HG03565 (cell line): ENCODE data around the gene IRF2.

Experiments used
- ATAC-seq: cut with Tn5 transposase; IDR thresholded peaks from one replicate; pipeline ENCODE4 v1.9.1; 2021; ENCODE audit warnings: mild to moderate bottlenecking, moderate library complexity; ENCODE audit not compliant: unreplicated experiment

IRF2 gene

DNA sequence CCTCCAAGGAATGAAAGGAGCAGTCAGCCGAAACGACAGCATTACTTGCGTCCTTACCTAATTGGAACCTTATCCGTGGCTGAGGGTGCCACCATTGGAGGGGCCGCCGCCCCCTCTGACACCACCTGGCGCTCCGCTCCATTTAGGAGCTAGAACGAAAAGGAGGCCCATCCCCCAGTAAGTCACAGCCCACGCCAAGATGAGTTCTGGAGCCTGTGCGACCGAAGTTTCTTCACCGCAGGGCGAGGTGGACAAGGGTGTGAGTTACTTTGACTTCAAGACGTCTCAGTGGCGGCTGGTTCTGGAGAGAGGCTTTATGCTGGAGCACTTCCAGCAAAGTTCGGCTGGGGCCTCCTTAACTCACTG, 729 bp upstream of the IRF2 start:
- no peak for ATAC-seq

DNA sequence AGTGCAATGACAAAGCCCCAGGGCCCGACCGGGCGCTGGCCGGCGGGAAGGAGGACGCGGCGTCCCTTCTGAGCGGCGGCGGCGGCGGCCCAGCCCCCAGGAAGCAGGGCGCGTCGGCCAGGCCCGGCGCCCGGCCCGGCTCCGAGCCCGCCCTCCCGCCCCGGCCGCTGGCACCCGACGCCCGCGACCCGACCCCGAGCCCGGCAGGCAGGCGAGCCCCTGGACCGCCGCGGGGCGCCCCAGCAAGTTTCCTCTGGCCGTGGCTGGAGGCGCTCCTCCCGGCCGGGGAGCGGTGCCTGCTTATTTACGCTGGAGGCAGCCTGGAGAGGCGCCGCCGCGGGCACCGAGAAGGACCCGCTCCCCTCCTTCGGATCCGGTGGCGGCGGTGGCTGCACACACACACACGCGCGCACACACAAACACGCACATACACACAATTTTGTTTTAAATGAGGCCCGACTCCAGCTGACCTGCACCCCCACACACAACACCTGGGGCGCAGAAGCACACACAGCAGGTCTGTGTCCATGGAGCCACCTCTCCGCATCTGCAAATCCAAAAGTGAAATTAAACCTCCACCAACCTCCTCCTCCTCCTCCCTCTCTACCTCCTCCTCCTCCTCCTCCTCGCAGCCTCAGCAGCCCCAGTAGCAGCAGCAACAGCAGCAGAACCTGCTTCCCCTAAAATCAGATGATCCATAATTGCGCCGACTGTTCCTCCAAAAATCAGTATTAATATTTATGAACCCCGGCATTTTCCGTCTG, 669 bp downstream of the IRF2 start:
- no peak for ATAC-seq

DNA sequence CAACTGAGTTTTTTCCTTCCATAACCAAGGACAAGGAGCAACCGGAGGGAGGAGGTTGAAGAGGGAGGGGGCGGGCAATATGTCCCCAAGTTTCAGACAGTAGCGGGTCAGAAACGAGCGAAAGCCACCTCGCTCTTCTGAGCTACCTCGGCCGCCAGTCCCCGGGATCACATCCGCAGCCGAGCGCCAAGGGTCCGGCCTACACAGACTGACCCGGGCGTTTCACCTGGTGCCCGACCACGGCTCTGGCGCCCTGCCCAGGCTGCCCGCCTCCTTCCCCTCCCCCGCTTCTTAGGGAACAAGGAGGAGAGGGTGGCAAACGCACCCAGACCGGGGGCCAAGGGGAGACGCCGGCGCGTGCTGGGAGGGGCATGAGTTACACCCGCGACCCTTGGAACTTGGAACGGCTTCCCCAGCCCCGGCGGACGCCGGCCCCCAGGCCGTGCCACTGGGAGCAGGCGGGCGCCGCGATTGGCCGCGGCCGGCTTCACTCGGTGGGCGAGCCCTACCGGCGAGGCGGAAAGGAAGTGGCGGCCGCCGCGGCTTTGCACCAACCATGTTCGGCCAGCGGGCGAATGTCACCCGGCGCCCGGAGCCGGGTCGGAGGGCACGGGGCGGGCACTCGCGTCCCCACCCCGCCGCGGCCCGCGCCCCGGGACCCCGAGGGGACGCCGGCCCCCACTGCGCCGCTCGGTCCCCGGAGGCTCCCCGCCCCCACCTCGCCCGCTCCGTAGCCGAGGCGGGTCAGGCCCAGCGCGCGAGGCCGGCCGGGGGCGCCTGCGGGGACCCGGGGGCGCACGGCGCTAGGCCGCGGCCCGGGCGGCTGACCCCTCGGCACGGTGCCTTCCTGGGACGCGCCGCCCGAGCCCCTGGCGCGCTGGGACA, 1.5 kb downstream of the IRF2 start:
- peak; percentile 18 for ATAC-seq

DNA sequence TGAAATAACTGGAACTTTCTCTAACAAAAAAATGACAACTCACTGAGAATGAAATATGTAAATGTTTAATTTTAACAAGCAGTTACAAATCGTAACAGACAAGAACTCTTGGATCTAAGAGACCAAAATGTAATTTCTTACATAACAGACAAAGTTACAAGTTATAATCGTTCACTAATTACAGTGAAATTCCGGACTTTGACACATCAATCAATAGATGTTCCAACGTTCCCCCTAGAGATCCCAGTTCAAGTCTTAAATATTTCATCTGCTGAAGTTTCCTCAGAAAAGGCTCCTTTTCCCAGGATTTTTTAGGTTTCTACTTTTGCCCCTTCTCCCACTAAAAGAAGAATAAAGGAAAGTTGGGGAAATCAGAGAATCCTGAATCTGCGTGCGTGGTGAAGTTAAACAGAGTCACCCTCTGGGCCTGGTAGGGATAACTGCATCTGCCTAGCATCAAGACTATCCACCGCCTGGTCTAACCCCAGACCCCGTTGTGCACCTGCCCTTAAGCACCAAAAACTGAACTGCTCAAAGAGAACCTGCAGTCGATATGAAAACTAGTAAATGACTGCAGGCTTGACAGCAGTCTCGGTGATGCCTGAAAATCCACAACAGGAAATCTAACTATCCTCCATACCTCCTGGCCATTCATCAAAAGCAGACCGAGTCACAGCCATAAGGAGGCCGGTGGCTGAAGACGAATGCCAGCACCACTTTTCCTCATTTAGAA, 2.3 kb downstream of the IRF2 start:
- ATAC-seq: no peak

DNA sequence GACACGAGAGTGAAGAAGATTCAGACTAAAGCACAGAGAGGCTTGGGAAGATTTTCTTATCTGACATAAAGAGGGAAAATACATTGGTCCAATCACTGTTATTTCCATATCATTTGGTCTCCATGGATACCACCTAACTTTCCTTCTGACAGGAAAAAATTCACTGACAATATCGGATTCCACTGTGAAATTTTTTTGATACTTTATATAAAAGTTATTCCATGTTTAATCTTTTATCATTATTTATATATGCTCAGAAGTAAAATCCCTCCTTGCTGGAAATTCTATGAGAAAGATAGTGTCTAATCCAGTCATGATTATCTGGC, 3.6 kb downstream of the IRF2 start:
- ATAC-seq: no peak

DNA sequence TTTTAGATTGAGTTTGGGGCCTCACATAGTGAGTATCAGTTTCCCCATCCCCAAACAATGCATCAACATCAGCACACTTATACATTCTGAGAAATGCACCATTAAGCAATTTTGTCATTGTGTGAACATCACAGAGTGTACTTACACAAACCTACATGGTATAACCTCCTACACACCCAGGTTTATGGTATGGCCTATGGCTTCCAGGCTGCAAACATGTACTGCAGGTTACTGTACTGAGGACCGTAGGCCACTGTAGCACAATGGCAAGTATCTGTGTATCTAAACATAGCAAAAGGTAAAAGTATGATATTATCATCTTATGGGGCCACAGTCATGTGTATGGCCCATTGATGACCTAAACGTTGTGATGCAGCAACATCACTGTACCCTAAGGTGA, 7.7 kb downstream of the IRF2 start:
- no peak for ATAC-seq

DNA sequence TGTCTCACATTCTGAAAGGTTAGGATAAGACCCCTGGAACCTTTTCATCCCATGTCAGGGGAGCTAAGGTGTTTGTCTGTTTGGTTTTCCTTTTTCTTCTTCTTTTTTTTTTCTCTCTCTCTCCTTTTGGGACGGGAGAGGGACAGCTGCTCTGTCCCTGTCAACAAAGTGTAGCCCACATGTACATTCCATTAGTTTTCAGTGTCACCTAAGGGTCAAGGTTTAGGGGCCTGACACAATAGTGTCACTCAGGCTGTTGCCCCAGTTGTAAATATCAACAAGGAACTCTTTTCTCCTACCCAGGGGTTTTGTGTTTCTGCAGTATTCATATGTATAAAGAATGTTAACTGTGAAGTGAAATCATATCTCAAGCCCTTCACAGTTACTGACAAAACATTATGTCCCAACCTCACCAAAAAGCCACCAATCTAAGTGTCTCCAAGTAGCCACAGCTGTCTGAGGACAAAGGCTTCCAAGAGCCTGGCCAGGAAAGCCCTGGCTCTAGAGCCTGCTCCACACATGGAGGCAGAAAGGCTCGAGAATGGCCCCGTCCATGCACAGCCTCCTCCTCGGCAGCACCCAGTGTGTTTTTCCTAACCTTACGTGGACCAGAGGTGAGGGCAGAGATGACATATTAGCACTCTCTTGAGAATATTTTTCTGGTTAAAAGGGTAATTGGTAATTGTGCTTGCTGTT, 9.4 kb downstream of the IRF2 start:
- ATAC-seq: no peak

DNA sequence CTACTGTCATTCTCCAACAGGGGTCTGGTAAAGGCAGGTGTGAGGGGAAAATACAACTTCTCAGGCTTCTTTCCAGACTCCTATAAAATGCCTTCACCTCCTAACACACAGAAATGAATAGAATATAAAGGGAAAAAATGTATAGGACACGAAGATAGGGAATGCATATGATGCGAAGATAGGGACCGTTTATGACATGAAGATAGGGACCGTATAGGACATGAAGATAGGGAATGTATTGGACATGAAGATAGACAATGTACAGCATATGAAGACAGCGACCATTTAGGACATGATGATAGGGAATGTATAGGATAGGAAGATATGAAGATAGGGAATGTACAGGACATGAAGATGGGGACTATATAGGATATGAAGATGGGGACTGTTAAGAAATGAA, 10.5 kb downstream of the IRF2 start:
- no peak for ATAC-seq

DNA sequence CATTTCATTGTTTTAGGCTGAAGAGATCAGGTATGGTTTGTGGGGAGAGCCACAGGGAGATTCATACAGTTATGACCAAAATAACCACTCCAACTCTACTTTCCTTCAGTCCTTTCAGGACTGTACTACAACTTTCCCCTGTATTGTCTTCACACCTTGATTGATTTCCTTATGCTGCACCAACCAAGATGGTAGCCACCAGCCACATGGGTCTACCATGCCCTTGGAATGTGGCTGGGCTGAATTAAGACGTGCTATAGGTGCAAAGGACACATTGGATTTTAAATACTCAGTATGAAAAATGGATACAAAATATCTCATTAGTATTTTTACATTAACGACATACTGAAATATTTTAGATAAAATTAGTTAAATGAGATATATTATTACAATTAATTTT, 11.2 kb downstream of the IRF2 start:
- ATAC-seq: no peak

DNA sequence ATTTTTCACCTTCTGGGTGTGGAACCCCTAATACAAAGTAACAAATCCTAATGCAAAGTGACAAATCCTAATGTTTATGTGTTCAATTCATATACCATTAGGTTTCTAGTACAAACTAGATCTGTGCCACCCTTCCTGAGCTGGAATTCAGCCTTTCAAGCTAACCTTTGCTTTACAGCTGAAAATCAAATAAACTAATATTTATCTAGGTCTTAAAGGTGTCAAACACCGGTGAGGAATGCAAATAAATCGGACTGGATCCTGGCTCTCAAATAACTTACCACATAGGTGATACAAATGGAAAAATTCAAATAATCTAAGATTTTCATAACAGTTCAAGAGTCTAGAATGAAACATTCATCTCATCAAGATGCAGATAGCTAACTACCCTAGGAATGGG, 11.6 kb downstream of the IRF2 start:
- no peak for ATAC-seq

DNA sequence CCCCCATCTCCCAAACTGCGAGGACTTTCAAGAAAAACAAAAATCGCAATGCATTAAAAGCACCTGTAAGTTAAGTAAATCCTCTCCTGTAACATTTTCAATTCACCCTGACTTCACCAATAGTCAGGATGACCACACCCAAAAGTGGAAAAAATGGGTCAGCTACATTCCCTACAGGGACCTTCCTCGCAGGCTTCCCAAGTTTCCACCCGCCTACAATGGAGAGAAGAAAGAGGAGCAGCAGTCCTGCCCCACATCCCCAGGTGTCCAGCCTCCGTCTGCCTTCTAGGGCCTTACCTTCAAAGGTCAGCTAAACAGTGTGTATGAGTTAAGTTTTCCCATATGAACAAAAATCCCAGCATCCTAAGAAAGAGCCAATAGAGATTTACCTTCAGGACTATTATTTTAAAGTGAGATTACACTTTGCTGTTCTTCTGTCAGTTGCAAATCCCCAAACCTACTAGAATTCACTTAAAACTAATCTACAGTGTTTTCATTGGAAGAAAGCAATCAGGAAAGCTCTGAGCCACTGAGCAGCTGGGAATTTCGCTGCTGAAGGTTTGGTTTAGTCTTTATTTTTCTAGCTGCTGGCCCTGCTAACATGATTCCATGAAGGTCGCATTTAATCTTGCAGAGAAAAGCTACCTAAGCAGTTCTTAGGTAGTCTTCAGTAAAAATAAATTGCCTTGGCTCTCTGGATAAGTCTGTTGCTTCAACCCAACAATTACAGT, 12.5 kb downstream of the IRF2 start:
- ATAC-seq: no peak

DNA sequence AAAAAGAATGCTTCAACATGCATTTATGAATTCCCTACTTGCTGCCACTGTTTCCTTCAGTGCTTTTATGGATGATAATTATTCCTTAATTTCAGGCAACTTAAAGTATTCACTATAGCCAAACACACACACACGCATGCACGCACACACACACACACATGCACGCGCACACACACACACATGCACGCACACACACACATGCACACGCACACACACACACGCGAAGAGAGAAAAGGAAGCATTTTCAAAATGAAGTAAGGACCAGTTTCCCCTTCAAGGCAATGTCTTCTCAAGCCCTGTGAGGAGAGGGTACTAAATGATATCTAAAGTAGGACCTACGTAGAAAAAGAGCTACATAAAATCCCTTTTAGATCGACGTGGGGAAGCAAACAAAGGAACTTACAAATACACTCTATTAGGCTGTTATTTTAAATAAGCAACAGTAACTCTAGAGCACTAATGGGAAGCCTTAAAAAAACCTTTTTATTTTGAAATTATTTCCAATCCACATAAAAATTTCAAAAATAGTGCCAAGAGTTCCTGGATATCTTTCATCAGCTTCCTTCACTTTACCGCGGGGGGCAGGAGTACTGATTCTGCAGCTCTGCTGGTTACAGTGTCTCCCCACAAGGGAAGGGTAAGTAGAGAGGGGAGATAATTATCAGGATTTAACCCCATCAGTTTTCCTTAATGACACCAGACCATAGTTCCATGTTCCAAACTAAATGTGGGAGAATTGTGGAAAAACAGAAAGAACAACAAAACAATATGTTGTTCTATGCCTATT, 13.7 kb downstream of the IRF2 start:
- no peak for ATAC-seq

DNA sequence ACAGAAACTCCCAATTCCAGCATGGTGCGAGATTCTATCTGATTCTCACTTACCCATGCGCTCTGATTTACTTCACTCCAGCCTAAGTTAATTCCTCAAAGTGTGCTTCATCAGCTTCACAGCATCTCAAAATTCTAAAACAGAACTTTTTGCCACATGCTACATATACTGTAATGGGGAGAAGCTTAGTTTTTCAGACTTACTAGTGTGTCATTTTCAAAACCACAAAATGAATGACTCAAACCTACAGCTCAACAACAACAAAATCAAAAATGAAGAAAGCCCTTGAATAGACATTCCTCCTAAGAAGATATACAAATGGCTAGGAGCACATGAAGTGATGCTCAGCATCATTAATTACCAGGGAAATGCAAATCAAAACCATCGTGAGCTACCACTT, 14.9 kb downstream of the IRF2 start:
- ATAC-seq: no peak

DNA sequence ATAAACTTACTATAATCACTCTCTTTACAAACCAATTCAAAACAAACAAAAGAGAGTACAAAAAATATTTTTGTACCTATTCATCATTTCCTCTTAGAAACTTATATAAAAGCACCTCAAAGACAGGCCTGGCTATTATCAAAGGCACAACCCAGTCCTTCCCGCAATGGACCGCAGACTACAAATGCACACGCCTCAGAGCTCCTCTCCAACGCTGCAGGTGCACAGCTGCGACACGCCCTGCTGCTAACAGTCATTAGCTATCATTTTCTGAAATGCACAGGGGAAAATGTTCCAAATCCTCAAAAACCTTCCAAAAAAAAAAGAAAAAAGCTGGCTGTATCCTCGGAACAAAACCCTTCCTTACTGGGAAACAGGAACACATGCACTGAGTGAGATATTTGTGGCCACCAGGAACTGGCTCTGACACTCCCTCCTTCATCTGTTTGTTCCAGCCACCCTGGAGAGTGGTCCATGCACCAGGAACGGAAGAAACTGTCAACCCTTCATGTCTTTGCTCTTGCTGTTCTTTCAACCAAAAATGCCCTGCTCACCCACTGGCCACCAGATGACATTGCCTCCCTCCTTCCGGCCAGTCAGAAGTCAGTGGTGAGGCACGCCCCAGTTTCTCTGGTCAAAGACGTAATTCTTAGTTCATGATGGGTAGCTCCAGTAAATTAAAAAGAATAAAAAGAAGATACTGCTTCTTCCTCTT, 16.7 kb downstream of the IRF2 start:
- ATAC-seq: no peak

DNA sequence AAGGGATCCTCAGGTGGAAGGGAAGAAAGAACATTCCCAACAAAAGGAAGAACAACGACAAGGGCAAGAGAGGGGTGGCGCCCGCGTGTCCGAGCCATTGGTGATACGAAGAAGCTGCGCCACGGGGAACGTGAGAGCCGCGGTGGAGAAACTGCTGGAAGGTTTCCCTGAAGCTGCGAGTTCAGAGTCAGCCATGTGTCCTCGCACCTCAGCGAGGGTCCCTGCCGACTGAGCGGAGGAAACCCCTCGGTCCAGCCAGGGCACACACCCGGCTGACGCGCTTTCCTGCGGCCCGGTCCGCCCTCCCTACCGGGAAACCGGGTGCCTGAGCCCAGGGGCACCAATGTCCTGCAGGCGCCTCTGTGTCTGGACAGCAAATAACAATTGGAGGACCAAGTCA, 18.0 kb downstream of the IRF2 start:
- ATAC-seq: no peak

DNA sequence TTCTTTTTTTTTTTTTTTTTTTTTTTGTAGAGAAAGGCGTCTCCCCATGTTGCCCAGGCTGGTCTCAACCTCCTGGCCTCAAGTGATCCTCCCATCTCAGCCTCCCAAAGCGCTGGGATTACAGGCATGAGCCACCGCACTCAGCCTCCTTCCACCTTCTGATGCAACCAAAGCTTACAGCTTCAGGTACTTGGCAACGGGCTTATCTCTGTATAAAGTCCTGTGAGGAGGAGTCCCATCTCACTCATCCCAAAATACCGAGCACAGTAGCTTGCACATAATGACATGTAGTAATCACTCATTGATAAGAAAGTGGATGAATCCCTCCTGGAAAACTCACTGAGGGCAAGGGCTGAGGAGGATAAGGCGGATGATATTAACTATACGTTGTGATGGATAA, 19.1 kb downstream of the IRF2 start:
- no peak for ATAC-seq

DNA sequence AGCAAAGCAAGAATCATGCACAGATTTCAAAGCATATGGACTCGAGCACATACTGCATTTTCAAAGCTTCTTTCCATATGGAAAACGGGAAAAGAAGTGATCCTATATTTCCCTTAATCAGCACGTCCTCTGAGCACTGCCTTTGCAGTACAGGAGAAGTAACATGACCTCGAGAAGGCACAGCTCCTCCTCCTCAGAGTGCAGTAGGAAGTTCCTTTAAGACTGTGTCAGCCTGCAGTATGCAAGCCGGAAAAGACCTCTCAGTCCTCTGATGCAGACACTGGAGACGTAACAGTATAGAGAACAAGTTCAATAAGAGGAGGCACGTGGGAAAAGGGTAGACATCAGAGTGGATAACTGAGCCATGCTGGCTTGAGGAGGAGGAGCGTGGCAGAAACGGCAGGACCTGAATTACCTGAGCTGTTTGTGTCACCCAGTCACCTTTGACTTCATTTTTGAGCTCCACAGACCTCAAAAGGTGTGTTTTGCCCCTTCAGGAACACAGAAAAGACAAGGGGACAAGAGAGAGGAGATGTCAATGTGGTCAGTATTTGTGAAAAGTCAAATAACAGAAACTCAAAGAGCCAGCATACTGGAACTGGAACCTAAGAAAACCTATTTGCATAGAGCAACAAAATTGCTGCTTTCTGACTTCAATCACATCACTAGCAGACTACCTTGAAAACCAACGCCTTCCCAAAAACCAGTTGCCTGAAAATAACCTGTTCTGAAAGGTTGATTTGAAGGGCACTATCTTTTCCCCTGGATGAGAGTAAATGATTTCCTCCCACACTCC, 20.8 kb downstream of the IRF2 start:
- ATAC-seq: peak; percentile 62

DNA sequence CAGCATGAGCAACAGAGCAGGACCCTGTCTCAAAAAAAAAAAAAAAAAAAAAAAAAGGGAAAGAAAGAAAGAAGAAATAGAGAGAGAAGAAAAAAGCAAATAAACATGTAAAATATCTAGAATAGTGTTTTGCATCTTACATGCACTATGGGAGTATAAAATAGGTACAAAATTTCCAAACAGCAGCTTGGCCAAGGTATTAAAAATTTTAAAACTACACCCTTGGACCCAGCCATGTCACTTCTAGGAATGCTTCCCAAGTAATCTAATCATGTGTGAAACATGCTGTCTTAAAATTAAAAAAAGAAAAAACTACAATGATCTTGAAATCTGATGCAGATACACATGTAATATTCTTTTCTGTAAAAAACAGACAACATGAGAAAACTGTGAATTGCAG, 21.6 kb downstream of the IRF2 start:
- ATAC-seq: no peak
